Stimulated activated CD4-positive, alpha-beta T cell treated with anti-CD3 and anti-CD28 coated beads, Interleukin-2, amount 100 ng/mL, for 4 hours (primary cell): ENCODE results near the gene COLEC12.

Source experiments
- DNase-seq: peaks from one replicate; pipeline ENCODE4 v3.0.0-alpha.2; 2020; ENCODE audit warnings: low read depth

Gene COLEC12

GRCh38 chr18:473802-474201 lies 26.7 kb downstream of the COLEC12 start:
- DNase-seq: no peak

GRCh38 chr18:471716-472115 lies 28.8 kb downstream of the COLEC12 start:
- DNase-seq: no peak

- DNase-seq: no peak
Measured at GRCh38 chr18:470661-471501, 29.6 kb downstream of the COLEC12 start.

- no peak for DNase-seq
Measured at GRCh38 chr18:468955-469790, 31.3 kb downstream of the COLEC12 start.

DNA sequence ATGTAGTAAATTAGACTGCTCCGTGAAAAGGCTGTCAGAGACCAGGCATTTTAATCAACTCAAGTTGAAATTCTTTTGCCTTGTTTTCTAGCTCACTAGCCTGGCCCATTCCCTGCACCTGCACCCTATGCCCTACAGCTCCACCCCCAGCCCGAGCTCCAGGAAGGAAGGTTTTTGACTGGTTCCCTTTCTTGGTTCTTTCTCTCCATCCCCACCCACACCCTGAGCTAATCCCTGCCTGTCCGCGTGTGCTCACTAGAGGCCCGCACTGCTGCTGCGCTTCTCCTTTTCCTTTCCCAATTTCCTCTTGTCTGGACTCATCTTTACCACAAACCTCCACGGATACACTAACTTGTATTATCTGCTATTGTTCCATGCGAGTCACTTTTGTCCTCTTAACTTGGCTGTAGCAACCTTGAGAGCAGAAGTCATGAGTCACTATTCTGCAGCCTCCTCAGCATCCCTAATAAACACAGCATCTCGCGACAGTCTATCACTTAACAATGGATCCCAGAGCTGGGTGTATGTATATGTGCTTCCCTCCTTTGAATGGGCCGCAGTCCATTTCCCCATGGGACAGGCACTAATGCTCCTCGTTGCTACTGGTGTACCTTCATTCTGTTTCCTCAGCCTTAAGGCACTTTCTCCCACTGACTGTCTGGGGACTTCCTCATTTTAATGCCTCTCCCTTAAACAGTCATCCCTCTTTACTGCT lies 36.5 kb downstream of the COLEC12 start:
- no peak for DNase-seq

GRCh38 chr18:463403-463802 lies 37.1 kb downstream of the COLEC12 start:
- DNase-seq: no peak

- DNase-seq: no peak
Measured at GRCh38 chr18:461762-462161, 38.7 kb downstream of the COLEC12 start.

- no peak for DNase-seq
Measured at GRCh38 chr18:460791-461190, 39.7 kb downstream of the COLEC12 start.

DNA sequence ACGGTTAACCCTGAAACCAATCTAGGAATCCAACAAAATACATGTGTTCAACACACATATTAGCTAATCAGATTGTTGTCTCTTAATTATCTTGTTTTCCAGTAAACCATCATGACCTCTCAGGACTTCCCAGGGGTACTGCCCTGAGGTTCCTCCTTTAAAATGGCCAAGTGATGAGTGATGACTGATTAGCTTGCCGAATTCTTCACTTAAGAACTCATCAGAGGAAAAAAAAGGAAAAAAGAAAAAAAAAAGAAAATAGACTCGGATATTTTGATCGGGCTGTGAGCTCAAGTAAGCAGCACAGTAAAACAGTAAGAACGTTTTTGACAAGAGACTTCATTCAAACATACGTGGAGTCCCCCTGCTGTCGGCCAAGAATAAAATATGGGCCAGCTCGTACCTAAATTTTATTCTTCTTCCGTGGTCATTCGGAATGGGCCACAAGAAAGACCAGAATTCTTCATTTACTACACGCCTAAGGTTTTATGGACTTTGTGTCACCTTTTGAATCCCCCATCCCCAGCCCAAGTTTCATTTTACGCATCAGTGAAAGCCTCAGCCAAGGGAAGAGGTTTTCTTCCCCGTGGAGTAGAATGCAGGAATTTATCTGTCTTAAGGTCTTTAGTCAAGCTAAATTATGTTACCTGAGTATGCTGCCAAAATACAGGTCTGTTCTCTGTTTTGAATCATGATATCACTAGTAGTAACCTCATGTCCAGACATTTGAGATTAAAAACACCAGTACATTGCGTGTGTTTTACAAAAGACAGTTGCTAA lies 40.5 kb downstream of the COLEC12 start:
- DNase-seq: no peak

GRCh38 chr18:457521-458412 lies 42.7 kb downstream of the COLEC12 start:
- no peak for DNase-seq

DNA sequence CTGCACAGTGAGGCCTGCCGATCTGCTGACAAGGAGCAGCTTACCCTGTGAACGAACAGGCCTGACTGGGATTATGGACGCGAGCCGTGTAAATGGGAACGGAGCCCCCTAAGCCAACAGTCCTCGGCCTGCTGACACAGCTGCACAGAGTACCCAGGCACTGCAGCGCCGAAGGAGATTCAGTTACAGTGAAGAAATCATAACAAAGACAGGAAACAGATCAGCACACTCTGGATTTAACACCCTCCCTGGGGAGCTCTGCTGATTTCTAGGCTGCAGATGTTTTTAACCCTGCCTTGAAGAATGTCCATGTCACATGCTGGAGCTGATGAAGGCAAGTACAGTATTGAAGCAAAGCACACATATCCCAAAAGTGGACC lies 43.4 kb downstream of the COLEC12 start:
- no peak for DNase-seq

DNA sequence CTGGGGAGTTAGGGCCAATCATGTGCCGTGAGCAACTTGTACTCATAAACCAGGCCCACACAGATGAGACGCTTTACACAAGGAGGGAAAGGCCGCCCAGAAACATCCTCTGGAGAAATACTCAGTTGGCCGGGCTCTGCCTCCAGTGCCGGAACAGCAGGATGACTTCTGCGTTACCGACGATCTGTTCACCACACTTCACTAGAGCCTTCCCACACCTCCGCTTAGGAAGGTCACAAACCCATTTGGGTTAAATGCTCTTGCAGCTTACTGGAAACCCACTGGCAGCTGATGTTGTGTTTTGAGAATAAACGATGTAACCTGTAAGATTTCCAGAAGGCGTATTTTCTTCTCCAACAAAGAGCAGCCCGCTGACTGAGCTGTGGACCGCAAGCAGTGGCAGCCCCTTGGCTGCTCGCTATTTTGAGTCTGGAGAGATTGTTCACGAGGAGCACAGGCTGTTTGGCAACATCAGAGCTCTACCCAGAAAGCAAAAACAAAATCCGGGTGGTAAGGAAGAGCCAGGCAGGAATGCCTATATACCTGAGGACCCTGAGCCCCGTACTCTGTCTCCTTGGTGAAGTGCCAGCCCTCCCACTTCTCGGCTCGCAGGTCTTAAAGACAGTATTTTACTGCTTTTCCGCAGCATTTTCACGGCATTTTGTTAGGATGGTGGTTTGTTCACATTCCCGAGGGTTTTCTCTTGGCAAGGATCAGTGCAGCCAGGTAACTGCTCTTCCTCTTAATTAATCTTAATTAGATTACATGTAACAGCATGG lies 44.0 kb downstream of the COLEC12 start:
- no peak for DNase-seq

DNA sequence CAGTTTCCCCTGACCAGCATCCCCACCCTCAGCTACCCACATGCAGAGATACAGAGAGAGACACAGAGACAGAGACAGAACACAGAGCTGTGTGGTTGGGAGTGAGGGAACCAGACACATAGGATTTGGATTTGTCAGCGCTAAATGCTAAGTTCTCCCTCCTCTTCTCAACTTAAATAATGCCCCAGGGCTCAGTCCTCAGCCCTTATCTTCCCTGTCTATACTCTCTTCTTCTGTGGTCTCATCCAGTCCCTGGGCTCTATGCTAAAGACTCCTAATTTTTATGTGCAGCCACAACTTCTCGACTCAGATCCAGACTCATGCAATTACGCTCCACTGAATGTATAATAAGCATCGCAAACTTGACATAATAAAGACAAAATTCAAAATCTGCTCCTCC lies 47.1 kb downstream of the COLEC12 start:
- DNase-seq: no peak

DNA sequence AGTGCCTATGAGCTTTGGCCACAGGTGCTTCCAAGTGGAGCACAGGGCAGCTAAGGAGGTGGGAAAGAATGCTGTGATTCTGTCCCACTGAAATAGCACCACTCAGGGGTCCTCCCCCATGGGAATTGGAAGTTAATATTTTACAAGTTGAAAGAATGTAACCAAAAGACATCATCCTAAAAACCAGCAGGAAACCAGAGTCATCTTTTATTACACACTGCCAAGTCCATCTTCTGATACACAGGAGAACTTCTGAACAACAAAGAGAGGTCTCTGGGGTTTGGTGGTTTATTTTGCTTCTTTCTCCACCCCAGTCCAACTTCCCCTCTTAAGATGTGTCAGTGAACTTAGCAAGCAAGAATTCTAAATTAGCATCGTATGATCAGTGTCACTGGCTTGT lies 47.7 kb downstream of the COLEC12 start:
- no peak for DNase-seq

GRCh38 chr18:449374-449773 lies 51.1 kb downstream of the COLEC12 start:
- DNase-seq: no peak

DNA sequence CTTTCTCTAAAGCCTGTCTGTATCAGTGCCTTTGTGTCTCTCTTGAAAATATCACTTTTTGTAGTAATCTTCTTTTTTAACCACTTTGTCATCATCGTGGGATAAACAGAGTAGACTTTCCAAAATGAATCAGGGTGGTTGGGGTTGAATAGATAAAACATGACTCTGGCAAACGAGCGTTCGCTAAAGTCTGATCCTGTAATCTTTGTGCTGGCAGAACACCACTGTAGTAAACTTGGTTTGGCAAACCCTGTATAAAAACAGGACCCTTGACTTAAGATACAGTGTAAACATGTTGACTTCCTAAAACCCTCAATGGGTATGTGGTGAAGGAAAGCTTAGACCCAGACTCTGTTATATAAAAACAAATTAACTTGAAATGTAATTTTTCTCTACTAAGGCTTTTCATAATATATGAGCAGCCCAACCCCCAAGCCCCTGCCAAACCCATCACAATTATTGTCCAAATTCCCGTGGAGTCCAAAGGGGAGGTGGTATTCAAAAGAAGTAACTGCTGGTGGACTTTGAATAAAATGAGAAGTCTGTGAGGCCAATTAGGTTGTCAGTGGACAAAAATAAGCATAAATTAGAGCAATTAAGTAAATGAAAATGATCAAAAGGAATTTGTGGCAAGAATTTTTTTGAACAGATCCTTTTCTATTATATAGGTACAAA lies 52.2 kb downstream of the COLEC12 start:
- DNase-seq: no peak

DNA sequence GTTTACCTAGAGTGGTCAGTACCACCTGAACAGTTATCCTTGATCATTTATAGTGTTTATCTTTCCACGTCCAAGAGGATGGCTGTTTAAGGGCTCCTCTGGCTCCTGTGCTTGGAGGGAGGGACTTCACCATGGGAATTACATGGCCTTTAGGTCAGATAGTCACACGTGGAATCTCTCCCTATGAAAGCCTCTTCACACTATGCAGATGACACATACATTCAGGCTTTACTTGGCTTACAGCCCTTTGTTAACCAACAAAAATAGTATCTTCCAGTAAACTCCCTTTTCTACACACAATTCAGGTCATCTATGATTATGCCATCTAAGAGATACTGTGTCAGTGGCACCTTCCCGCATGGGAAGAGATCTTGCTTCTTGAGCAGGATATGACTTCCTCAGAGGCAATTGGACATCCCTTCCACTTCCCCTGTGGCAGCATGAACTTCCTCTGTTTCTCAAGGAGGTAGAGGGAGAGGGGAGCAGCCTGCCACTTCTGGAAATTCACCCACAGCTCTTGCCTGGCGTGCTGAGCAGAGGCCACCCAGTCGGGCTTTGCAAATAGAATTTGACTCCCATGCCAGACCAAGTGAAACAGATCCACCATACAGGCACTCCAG lies 53.5 kb downstream of the COLEC12 start:
- DNase-seq: no peak

- DNase-seq: no peak
Measured at GRCh38 chr18:445055-445454, 55.4 kb downstream of the COLEC12 start.

- DNase-seq: no peak
Measured at GRCh38 chr18:438571-438970, 61.9 kb downstream of the COLEC12 start.
